ENCODE measurements around the gene RCVRN. TPM values are rescaled to one million over a fixed set of nuclear protein-coding genes. Genes with fewer than 3 reads are reported as not detected.

The RCVRN gene
- total RNA-seq = not detected

- no peaks in the 10 kb centered on the region for H3K36me3 Mint-ChIP-seq (ENCODE audit: insufficient read depth in 2 of 2)
- no peak for ATAC-seq (replicated peaks in 1 of 2)
- no peaks in the 10 kb centered on the region for H3K4me1 Mint-ChIP-seq (ENCODE audit: low read depth)
- no peaks in the 10 kb centered on the region for H3K9me3 Mint-ChIP-seq
- H3K27ac Mint-ChIP-seq = no peak within 1 kb of the TSS
- peaks cover 14% of the 10 kb centered on the region for H3K27me3 Mint-ChIP-seq (ENCODE audit: low read depth)
- DNase-seq = no peak
- no peak within 1 kb of the TSS for H3K4me3 Mint-ChIP-seq
These were observed at the start of gene RCVRN for GRCh38 chr17:9905078-9905415. Gene RCVRN (minus strand): TSS chr17:9905271. CDS start chr17:9905180, 91 bp downstream.

- no peaks in the 10 kb centered on the region for H3K27me3 Mint-ChIP-seq (ENCODE audit: low read depth)
- H3K4me3 Mint-ChIP-seq = no peak overlapping the region
- no peaks in the 10 kb centered on the region for H3K4me1 Mint-ChIP-seq (ENCODE audit: low read depth)
- H3K9me3 Mint-ChIP-seq = no peaks in the 10 kb centered on the region
- no peaks in the 10 kb centered on the region for H3K36me3 Mint-ChIP-seq (ENCODE audit: insufficient read depth in 2 of 2)
- no peak for ATAC-seq (replicated peaks in 1 of 2)
- DNase-seq = no peak
- H3K27ac Mint-ChIP-seq = no peak overlapping the region
These were observed 48.4 kb upstream of the RCVRN start for GRCh38 chr17:9953492-9953891.

- Mint-ChIP-seq H3K27ac (no peak overlapping the region), H3K4me1 (ENCODE audit: low read depth) (no peaks in the 10 kb centered on the region), H3K36me3 (ENCODE audit: insufficient read depth in 2 of 2) (no peaks in the 10 kb centered on the region), H3K27me3 (ENCODE audit: low read depth) (no peaks in the 10 kb centered on the region), H3K9me3 (no peaks in the 10 kb centered on the region), H3K4me3 (no peak overlapping the region)
- DNase-seq (no peak), ATAC-seq (replicated peaks in 1 of 2) (no peak)
These were observed 46.7 kb upstream of the RCVRN start for GRCh38 chr17:9951803-9952202.

GRCh38 chr17:9948928-9949327, 43.9 kb upstream of the RCVRN start:
- no peak overlapping the region for H3K4me3 Mint-ChIP-seq
- H3K27me3 Mint-ChIP-seq (ENCODE audit: low read depth) = no peaks in the 10 kb centered on the region
- H3K36me3 Mint-ChIP-seq (ENCODE audit: insufficient read depth in 2 of 2) = no peaks in the 10 kb centered on the region
- no peak for ATAC-seq (replicated peaks in 1 of 2)
- H3K4me1 Mint-ChIP-seq (ENCODE audit: low read depth) = no peaks in the 10 kb centered on the region
- DNase-seq = no peak
- no peak overlapping the region for H3K27ac Mint-ChIP-seq
- no peaks in the 10 kb centered on the region for H3K9me3 Mint-ChIP-seq

- no peaks in the 10 kb centered on the region for H3K27me3 Mint-ChIP-seq (ENCODE audit: low read depth)
- no peaks in the 10 kb centered on the region for H3K4me1 Mint-ChIP-seq (ENCODE audit: low read depth)
- ATAC-seq (replicated peaks in 1 of 2) = no peak
- H3K4me3 Mint-ChIP-seq = no peak overlapping the region
- DNase-seq = no peak
- no peaks in the 10 kb centered on the region for H3K9me3 Mint-ChIP-seq
- no peak overlapping the region for H3K27ac Mint-ChIP-seq
- no peaks in the 10 kb centered on the region for H3K36me3 Mint-ChIP-seq (ENCODE audit: insufficient read depth in 2 of 2)
These were observed 39.6 kb upstream of the RCVRN start for GRCh38 chr17:9944704-9945103.

GRCh38 chr17:9943343-9943742, 38.3 kb upstream of the RCVRN start:
- Mint-ChIP-seq H3K9me3 (no peaks in the 10 kb centered on the region), H3K4me1 (ENCODE audit: low read depth) (no peaks in the 10 kb centered on the region), H3K27ac (no peak overlapping the region), H3K4me3 (no peak overlapping the region), H3K36me3 (ENCODE audit: insufficient read depth in 2 of 2) (no peaks in the 10 kb centered on the region), H3K27me3 (ENCODE audit: low read depth) (no peaks in the 10 kb centered on the region)
- ATAC-seq (replicated peaks in 1 of 2) = no peak
- DNase-seq = no peak

GRCh38 chr17:9942885-9943284, 37.8 kb upstream of the RCVRN start:
- Mint-ChIP-seq H3K36me3 (ENCODE audit: insufficient read depth in 2 of 2) (no peaks in the 10 kb centered on the region), H3K9me3 (no peaks in the 10 kb centered on the region), H3K27me3 (ENCODE audit: low read depth) (no peaks in the 10 kb centered on the region), H3K27ac (no peak overlapping the region), H3K4me3 (no peak overlapping the region), H3K4me1 (ENCODE audit: low read depth) (no peaks in the 10 kb centered on the region)
- no peak for DNase-seq
- no peak for ATAC-seq (replicated peaks in 1 of 2)

- DNase-seq = no peak
- Mint-ChIP-seq H3K4me3 (no peak overlapping the region), H3K4me1 (ENCODE audit: low read depth) (no peaks in the 10 kb centered on the region), H3K9me3 (no peaks in the 10 kb centered on the region), H3K36me3 (ENCODE audit: insufficient read depth in 2 of 2) (no peaks in the 10 kb centered on the region), H3K27me3 (ENCODE audit: low read depth) (no peaks in the 10 kb centered on the region), H3K27ac (no peak overlapping the region)
- no peak for ATAC-seq (replicated peaks in 1 of 2)
These were observed 36.2 kb upstream of the RCVRN start for GRCh38 chr17:9941305-9941704.

GRCh38 chr17:9940841-9941240, 35.8 kb upstream of the RCVRN start:
- no peaks in the 10 kb centered on the region for H3K9me3 Mint-ChIP-seq
- H3K27me3 Mint-ChIP-seq (ENCODE audit: low read depth) = no peaks in the 10 kb centered on the region
- no peaks in the 10 kb centered on the region for H3K4me1 Mint-ChIP-seq (ENCODE audit: low read depth)
- ATAC-seq (replicated peaks in 1 of 2) (no peak), DNase-seq (no peak)
- H3K27ac Mint-ChIP-seq = no peak overlapping the region
- H3K36me3 Mint-ChIP-seq (ENCODE audit: insufficient read depth in 2 of 2) = no peaks in the 10 kb centered on the region
- H3K4me3 Mint-ChIP-seq = no peak overlapping the region

GRCh38 chr17:9938764-9939163, 33.7 kb upstream of the RCVRN start:
- Mint-ChIP-seq H3K27me3 (ENCODE audit: low read depth) (no peaks in the 10 kb centered on the region), H3K4me1 (ENCODE audit: low read depth) (no peaks in the 10 kb centered on the region), H3K4me3 (no peak overlapping the region), H3K36me3 (ENCODE audit: insufficient read depth in 2 of 2) (no peaks in the 10 kb centered on the region), H3K27ac (no peak overlapping the region), H3K9me3 (no peaks in the 10 kb centered on the region)
- ATAC-seq (replicated peaks in 1 of 2) (no peak), DNase-seq (no peak)

- Mint-ChIP-seq H3K27ac (no peak overlapping the region), H3K4me1 (ENCODE audit: low read depth) (no peaks in the 10 kb centered on the region), H3K4me3 (no peak overlapping the region), H3K36me3 (ENCODE audit: insufficient read depth in 2 of 2) (no peaks in the 10 kb centered on the region), H3K27me3 (ENCODE audit: low read depth) (no peaks in the 10 kb centered on the region), H3K9me3 (no peaks in the 10 kb centered on the region)
- ATAC-seq (replicated peaks in 1 of 2) (no peak), DNase-seq (no peak)
These were observed 32.8 kb upstream of the RCVRN start for GRCh38 chr17:9937901-9938300.

GRCh38 chr17:9937241-9937761, 32.2 kb upstream of the RCVRN start:
- Mint-ChIP-seq H3K9me3 (no peaks in the 10 kb centered on the region), H3K36me3 (ENCODE audit: insufficient read depth in 2 of 2) (no peaks in the 10 kb centered on the region), H3K4me3 (no peak overlapping the region), H3K27me3 (ENCODE audit: low read depth) (no peaks in the 10 kb centered on the region), H3K4me1 (ENCODE audit: low read depth) (no peaks in the 10 kb centered on the region), H3K27ac (no peak overlapping the region)
- ATAC-seq (replicated peaks in 1 of 2) (no peak), DNase-seq (no peak)

GRCh38 chr17:9936095-9936494, 31.0 kb upstream of the RCVRN start:
- Mint-ChIP-seq H3K4me3 (no peak overlapping the region), H3K4me1 (ENCODE audit: low read depth) (no peaks in the 10 kb centered on the region), H3K36me3 (ENCODE audit: insufficient read depth in 2 of 2) (no peaks in the 10 kb centered on the region), H3K27ac (no peak overlapping the region), H3K27me3 (ENCODE audit: low read depth) (no peaks in the 10 kb centered on the region), H3K9me3 (no peaks in the 10 kb centered on the region)
- no peak for ATAC-seq (replicated peaks in 1 of 2)
- DNase-seq = no peak

- H3K27me3 Mint-ChIP-seq (ENCODE audit: low read depth) = no peaks in the 10 kb centered on the region
- no peaks in the 10 kb centered on the region for H3K4me1 Mint-ChIP-seq (ENCODE audit: low read depth)
- no peak overlapping the region for H3K4me3 Mint-ChIP-seq
- no peaks in the 10 kb centered on the region for H3K9me3 Mint-ChIP-seq
- H3K36me3 Mint-ChIP-seq (ENCODE audit: insufficient read depth in 2 of 2) = no peaks in the 10 kb centered on the region
- no peak overlapping the region for H3K27ac Mint-ChIP-seq
- DNase-seq (no peak), ATAC-seq (replicated peaks in 1 of 2) (no peak)
These were observed 30.3 kb upstream of the RCVRN start for GRCh38 chr17:9935408-9935807.
